HepG2 (cell line): ENCODE data around the gene VARS1. TPM values are rescaled to one million over a fixed set of nuclear protein-coding genes. Genes with fewer than 3 reads are reported as not detected.

Experiments used
- ELF3 ChIP-seq: IDR thresholded peaks from 2 replicates; pipeline ENCODE4 v1.6.1; 2016; ENCODE audit warnings: missing genetic modification reagents, missing compliant biosample characterization
- HHEX ChIP-seq: IDR thresholded peaks from 2 replicates; pipeline ENCODE4 v1.6.1; 2016; ENCODE audit warnings: control low read depth
- MED1 ChIP-seq: sonication (generic); formaldehyde crosslinking; IDR thresholded peaks from 2 replicates; pipeline ENCODE4 v1.4.0; 2020; ENCODE audit warnings: missing genetic modification reagents
- MIER3 ChIP-seq: IDR thresholded peaks from 2 replicates; pipeline ENCODE4 v1.6.1; 2016; ENCODE audit warnings: missing compliant biosample characterization, borderline replicate concordance
- MYC ChIP-seq: sonication (generic); formaldehyde crosslinking; IDR thresholded peaks from 2 replicates; pipeline ENCODE4 v1.9.0; 2021; ENCODE audit warnings: missing genetic modification reagents, borderline replicate concordance
- PHB2 ChIP-seq: fragments of 450-650 bp; IDR thresholded peaks from 2 replicates; pipeline ENCODE4 v1.6.1; 2018; ENCODE audit not compliant: partially characterized antibody
- RFX5 ChIP-seq: IDR thresholded peaks from 2 replicates; pipeline ENCODE4 v1.6.1; 2011; ENCODE audit warnings: low read depth, low read length, improper control_type of control experiment
- SKI ChIP-seq: fragments of 450-650 bp; IDR thresholded peaks from one replicate; pipeline ENCODE4 v1.6.1; 2018; ENCODE audit warnings: mild to moderate bottlenecking; ENCODE audit not compliant: partially characterized antibody
- ZFP82 ChIP-seq: sonication (generic); formaldehyde crosslinking; IDR thresholded peaks from 2 replicates; pipeline ENCODE4 v1.5.1; 2020; ENCODE audit warnings: mild to moderate bottlenecking, missing genetic modification reagents, borderline replicate concordance
- ZNF12 ChIP-seq: sonication (generic); formaldehyde crosslinking; IDR thresholded peaks from 2 replicates; pipeline ENCODE4 v1.5.0; 2020; ENCODE audit warnings: missing genetic modification reagents
- ZNF205 ChIP-seq: IDR thresholded peaks from 2 replicates; pipeline ENCODE4 v1.6.1; 2018; ENCODE audit warnings: missing biosample characterization, missing genetic modification reagents
- ZNF678 ChIP-seq: sonication (generic); formaldehyde crosslinking; IDR thresholded peaks from 2 replicates; pipeline ENCODE4 v1.4.0; 2020; ENCODE audit warnings: mild to moderate bottlenecking, missing genetic modification reagents
- polyA plus RNA-seq, 8 experiments: library from polyadenylated mRNA; depleted of rRNA in 3 of 8; stranded (reverse) in 7 of 8; unstranded in 1 of 8; fragments of >200 nt; fragmentation: Illumina TruSeq in 4 of 8; extraction: Trizol in 4 of 8; gene quantifications; 2 replicates each; pipeline versions ENCODE4 v1.2.1 to v1.2.3, GENCODE V29; 2011 to 2016; ENCODE audit warnings: low read depth in 4 of 8, missing spikeins in 1 of 8, mixed read lengths in 1 of 8; ENCODE audit not compliant: insufficient read depth in 1 of 8
- total RNA-seq, 5 experiments: library from RNA; depleted of rRNA; stranded (reverse); fragments of >200 nt; fragmentation: Illumina TruSeq; extraction: Trizol; gene quantifications; 2 replicates each; pipeline ENCODE4 v1.2.3, GENCODE V29; 2016; ENCODE audit warnings: low read depth in 1 of 5
- TF ChIP-seq, protein P1 (sequence below): IDR thresholded peaks from 2 replicates; pipeline ENCODE4 v1.6.1; 2018; ENCODE audit warnings: missing genetic modification reagents
- TF ChIP-seq, protein P2 (sequence below): sonication (generic); formaldehyde crosslinking; IDR thresholded peaks from 2 replicates; pipeline ENCODE4 v1.4.0; 2020; ENCODE audit warnings: missing genetic modification reagents, borderline replicate concordance
- TF ChIP-seq, protein P3 (sequence below): sonication (generic); formaldehyde crosslinking; IDR thresholded peaks from 2 replicates; pipeline ENCODE4 v1.4.0; 2020; ENCODE audit warnings: missing genetic modification reagents
- TF ChIP-seq, protein P4 (sequence below): sonication (generic); formaldehyde crosslinking; conservative IDR thresholded peaks from 2 replicates; pipeline ENCODE4 v1.8.0; 2022; ENCODE audit warnings: low read depth, missing genetic modification reagents
- TF ChIP-seq, protein P5 (sequence below): sonication (generic); formaldehyde crosslinking; IDR thresholded peaks from 2 replicates; pipeline ENCODE4 v1.5.0; 2020; ENCODE audit warnings: missing genetic modification reagents

VARS1 gene
- total and polyA plus RNA-seq, 2 of the 13 experiments (the other 11 are each of a cell fraction or from before 2014, with no cell fraction given): 14.7 to 56.1 TPM

DNA sequence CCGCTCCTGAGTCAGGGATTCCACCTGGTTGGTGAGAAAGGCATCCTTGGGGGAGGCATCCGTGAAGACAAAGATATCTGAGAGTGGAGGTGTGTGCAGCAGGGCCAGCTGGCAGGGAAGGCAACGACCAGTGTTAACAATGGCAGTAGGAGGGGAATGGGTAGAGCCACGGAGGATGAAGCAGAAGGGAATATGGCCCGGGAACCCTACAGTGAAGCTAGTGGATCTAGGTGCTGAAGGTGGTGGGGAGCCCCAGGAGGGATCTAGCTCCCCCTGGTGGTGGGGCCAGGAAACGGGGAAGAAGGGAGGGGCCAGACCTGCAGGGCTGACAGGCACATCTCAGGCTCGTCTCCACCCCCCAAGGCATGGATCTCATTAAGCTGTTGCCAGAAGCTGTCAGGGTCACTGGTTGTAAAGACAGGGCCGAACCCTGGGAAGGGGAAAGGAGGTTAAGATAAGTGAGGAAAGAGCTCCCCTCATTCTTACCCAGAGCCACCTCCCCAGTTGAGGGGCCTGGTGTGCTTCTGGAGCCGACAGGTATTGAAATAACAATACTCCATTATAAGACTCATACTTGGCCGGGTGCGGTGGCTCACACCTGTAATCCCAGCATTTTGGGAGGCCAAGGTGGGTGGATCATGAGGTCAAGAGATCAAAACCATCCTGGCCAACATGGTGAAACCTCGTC is 25.7 kb downstream of the VARS1 start (continued):
- TF ChIP-seq, protein P1, sequence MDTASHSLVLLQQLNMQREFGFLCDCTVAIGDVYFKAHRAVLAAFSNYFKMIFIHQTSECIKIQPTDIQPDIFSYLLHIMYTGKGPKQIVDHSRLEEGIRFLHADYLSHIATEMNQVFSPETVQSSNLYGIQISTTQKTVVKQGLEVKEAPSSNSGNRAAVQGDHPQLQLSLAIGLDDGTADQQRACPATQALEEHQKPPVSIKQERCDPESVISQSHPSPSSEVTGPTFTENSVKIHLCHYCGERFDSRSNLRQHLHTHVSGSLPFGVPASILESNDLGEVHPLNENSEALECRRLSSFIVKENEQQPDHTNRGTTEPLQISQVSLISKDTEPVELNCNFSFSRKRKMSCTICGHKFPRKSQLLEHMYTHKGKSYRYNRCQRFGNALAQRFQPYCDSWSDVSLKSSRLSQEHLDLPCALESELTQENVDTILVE (CRISPR knock-in tag): peak; percentile 61; the same call in 1 of the 2 replicates
- TF ChIP-seq MYC (CRISPR knock-in tag) (no peak; the same call in 1 of the 2 replicates), ZFP82 (CRISPR knock-in tag) (no peak), PHB2 (no peak), ELF3 (CRISPR knock-in tag) (peak; percentile 71), HHEX (CRISPR knock-in tag) (no peak), ZNF205 (CRISPR knock-in tag) (0 out of 2 replicates have a peak, but pooled peaks have one; percentile 38), RFX5 (no peak), MED1 (CRISPR knock-in tag) (peak; percentile 57; the same call in 1 of the 2 replicates), ZNF12 (CRISPR knock-in tag) (no peak), SKI (no peak), ZNF678 (CRISPR knock-in tag) (no peak), MIER3 (CRISPR knock-in tag) (peak; percentile 75; the same call in 1 of the 2 replicates)
- TF ChIP-seq, protein P2, sequence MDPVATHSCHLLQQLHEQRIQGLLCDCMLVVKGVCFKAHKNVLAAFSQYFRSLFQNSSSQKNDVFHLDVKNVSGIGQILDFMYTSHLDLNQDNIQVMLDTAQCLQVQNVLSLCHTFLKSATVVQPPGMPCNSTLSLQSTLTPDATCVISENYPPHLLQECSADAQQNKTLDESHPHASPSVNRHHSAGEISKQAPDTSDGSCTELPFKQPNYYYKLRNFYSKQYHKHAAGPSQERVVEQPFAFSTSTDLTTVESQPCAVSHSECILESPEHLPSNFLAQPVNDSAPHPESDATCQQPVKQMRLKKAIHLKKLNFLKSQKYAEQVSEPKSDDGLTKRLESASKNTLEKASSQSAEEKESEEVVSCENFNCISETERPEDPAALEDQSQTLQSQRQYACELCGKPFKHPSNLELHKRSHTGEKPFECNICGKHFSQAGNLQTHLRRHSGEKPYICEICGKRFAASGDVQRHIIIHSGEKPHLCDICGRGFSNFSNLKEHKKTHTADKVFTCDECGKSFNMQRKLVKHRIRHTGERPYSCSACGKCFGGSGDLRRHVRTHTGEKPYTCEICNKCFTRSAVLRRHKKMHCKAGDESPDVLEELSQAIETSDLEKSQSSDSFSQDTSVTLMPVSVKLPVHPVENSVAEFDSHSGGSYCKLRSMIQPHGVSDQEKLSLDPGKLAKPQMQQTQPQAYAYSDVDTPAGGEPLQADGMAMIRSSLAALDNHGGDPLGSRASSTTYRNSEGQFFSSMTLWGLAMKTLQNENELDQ (CRISPR knock-in tag): no peak
- TF ChIP-seq, protein P3, sequence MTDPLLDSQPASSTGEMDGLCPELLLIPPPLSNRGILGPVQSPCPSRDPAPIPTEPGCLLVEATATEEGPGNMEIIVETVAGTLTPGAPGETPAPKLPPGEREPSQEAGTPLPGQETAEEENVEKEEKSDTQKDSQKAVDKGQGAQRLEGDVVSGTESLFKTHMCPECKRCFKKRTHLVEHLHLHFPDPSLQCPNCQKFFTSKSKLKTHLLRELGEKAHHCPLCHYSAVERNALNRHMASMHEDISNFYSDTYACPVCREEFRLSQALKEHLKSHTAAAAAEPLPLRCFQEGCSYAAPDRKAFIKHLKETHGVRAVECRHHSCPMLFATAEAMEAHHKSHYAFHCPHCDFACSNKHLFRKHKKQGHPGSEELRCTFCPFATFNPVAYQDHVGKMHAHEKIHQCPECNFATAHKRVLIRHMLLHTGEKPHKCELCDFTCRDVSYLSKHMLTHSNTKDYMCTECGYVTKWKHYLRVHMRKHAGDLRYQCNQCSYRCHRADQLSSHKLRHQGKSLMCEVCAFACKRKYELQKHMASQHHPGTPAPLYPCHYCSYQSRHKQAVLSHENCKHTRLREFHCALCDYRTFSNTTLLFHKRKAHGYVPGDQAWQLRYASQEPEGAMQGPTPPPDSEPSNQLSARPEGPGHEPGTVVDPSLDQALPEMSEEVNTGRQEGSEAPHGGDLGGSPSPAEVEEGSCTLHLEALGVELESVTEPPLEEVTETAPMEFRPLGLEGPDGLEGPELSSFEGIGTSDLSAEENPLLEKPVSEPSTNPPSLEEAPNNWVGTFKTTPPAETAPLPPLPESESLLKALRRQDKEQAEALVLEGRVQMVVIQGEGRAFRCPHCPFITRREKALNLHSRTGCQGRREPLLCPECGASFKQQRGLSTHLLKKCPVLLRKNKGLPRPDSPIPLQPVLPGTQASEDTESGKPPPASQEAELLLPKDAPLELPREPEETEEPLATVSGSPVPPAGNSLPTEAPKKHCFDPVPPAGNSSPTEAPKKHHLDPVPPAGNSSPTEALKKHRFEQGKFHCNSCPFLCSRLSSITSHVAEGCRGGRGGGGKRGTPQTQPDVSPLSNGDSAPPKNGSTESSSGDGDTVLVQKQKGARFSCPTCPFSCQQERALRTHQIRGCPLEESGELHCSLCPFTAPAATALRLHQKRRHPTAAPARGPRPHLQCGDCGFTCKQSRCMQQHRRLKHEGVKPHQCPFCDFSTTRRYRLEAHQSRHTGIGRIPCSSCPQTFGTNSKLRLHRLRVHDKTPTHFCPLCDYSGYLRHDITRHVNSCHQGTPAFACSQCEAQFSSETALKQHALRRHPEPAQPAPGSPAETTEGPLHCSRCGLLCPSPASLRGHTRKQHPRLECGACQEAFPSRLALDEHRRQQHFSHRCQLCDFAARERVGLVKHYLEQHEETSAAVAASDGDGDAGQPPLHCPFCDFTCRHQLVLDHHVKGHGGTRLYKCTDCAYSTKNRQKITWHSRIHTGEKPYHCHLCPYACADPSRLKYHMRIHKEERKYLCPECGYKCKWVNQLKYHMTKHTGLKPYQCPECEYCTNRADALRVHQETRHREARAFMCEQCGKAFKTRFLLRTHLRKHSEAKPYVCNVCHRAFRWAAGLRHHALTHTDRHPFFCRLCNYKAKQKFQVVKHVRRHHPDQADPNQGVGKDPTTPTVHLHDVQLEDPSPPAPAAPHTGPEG: no peak
- TF ChIP-seq, protein P4, sequence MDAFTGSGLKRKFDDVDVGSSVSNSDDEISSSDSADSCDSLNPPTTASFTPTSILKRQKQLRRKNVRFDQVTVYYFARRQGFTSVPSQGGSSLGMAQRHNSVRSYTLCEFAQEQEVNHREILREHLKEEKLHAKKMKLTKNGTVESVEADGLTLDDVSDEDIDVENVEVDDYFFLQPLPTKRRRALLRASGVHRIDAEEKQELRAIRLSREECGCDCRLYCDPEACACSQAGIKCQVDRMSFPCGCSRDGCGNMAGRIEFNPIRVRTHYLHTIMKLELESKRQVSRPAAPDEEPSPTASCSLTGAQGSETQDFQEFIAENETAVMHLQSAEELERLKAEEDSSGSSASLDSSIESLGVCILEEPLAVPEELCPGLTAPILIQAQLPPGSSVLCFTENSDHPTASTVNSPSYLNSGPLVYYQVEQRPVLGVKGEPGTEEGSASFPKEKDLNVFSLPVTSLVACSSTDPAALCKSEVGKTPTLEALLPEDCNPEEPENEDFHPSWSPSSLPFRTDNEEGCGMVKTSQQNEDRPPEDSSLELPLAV (CRISPR knock-in tag): no peak
- TF ChIP-seq, protein P5, sequence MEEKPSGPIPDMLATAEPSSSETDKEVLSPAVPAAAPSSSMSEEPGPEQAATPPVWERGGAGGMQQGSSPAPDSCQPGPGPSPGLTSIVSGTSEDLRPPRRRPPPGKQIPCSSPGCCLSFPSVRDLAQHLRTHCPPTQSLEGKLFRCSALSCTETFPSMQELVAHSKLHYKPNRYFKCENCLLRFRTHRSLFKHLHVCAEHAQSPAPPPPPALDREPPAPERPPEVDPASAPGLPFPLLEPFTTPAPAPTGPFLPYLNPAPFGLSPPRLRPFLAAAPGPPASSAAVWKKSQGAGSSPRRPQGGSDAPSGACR (CRISPR knock-in tag): no peak
